Peyer's patch (tissue), 4 donors: Measurements from ENCODE around the gene GINS1.

Experiments used
- POLR2A ChIP-seq, 2 donors: fragments of 450-650 bp; IDR thresholded peaks; one replicate each; pipeline ENCODE4 v1.5.1; 2017; ENCODE audit warnings: antibody characterized with exemption in 2 of 2, mild to moderate bottlenecking in 2 of 2, moderate library complexity in 2 of 2
- TF ChIP-seq, protein P1 (sequence below), 6 experiments: fragments of 450-650 bp in 4 of 6; fragments of 200-600 bp in 2 of 6; sonication (generic) in 1 of 6; IDR thresholded peaks; one replicate each; pipeline ENCODE4 v1.5.1; 2017 to 2019; ENCODE audit warnings: antibody characterized with exemption in 6 of 6, mild to moderate bottlenecking in 3 of 6, moderate library complexity in 1 of 6

DNA sequence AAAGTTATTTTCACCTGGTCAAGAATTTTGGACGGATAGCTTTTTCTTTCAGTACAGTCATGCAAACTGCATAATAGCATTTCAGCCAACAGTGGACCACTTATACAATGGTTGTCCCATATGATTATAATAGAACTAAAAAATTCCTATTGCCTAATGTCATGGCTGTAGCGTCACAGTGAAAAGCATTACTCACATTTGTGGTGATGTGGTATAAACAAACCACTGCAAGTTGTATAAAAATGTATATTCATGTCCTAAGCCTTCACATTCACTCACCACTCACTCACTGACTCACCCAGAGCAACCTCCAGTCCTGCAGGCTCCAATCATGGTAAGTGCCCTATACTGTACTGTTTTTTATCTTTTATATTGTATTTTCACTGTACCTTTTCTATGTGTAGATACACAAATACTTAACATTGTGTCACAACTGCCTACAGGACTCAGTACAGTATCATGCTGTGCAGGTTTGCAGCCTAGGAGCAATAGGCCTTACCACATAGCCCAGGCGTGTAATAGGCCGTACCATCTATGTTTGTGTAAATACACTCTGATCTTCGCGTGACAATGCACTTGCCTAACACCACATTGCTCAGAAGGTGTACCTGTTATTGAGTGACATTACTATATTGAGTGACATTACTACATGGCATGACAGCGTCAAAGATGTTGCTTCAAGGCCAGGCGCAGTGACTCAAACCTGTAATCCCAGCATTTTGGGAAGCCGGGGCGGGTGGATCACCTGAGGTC, 34.7 kb upstream of the GINS1 start:
- TF ChIP-seq, protein P1, sequence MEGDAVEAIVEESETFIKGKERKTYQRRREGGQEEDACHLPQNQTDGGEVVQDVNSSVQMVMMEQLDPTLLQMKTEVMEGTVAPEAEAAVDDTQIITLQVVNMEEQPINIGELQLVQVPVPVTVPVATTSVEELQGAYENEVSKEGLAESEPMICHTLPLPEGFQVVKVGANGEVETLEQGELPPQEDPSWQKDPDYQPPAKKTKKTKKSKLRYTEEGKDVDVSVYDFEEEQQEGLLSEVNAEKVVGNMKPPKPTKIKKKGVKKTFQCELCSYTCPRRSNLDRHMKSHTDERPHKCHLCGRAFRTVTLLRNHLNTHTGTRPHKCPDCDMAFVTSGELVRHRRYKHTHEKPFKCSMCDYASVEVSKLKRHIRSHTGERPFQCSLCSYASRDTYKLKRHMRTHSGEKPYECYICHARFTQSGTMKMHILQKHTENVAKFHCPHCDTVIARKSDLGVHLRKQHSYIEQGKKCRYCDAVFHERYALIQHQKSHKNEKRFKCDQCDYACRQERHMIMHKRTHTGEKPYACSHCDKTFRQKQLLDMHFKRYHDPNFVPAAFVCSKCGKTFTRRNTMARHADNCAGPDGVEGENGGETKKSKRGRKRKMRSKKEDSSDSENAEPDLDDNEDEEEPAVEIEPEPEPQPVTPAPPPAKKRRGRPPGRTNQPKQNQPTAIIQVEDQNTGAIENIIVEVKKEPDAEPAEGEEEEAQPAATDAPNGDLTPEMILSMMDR (IDR thresholded peaks at IDR 0.05): no peak
- no peak for TF ChIP-seq POLR2A (IDR thresholded peaks at IDR 0.05)
